HG03060 (cell line): ENCODE data around the gene UMODL1.
A peak's percentile ranks its signal among the peaks of the same experiment; 100 is the strongest.
"Not testable (repeated sequence)": the region's sequence is repeated elsewhere in the genome, so short reads cannot be mapped to it uniquely, and the experiment has no call there.

Experiments used
- ATAC-seq: cut with Tn5 transposase; IDR thresholded peaks from one replicate; pipeline ENCODE4 v1.9.1; 2021; ENCODE audit warnings: low read depth, moderate number of reproducible peaks; ENCODE audit not compliant: unreplicated experiment

The UMODL1 gene

DNA sequence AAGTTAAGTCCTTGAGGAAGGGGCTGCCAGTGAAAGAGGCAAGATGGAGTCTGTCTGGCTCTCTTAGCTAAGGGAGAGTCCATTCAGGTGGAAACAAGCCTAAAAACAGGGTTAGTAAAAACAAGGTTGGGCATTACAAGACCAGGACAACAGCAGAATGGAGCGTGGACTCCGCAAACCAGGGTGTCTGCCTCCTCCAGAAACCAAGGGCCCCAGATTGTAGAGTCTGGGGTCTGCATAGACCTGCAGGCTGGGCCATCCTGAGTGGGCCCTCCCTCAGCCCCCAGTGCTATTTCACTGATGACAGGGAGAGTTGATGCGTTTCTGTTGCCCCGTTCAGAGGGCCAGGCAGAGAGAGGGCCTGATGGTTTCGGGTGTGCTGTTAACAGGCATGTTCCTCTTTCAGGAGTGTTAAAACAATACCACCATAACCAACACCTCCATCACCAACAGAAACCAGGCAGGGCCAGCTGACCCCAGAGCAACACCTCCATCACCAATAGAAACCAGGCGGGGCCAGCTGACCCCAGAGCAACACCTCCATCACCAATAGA is 6.6 kb downstream of the UMODL1 start:
- peak; percentile 84 for ATAC-seq

DNA sequence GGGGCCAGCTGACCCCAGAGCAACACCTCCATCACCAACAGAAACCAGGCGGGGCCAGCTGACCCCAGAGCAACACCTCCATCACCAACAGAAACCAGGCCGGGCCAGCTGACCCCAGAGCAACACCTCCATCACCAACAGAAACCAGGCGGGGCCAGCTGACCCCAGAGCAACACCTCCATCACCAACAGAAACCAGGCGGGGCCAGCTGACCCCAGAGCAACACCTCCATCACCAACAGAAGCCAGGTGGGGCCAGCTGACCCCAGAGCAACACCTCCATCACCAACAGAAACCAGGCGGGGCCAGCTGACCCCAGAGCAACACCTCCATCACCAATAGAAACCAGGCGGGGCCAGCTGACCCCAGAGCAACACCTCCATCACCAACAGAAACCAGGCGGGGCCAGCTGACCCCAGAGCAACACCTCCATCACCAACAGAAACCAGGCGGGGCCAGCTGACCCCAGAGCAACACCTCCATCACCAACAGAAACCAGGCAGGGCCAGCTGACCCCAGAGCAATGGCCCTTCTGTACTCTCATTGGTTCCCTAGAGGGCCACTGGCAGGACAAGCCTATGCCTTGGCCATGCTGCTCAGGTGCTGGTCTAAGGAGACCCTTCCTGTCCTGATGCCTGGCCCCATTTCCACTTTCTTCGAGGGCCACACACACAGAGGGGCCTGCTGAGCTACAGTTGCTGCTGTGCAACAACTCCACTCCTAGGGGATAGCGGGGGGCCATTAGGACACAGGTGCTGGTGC is 7.3 kb downstream of the UMODL1 start:
- not testable (repeated sequence) for ATAC-seq

DNA sequence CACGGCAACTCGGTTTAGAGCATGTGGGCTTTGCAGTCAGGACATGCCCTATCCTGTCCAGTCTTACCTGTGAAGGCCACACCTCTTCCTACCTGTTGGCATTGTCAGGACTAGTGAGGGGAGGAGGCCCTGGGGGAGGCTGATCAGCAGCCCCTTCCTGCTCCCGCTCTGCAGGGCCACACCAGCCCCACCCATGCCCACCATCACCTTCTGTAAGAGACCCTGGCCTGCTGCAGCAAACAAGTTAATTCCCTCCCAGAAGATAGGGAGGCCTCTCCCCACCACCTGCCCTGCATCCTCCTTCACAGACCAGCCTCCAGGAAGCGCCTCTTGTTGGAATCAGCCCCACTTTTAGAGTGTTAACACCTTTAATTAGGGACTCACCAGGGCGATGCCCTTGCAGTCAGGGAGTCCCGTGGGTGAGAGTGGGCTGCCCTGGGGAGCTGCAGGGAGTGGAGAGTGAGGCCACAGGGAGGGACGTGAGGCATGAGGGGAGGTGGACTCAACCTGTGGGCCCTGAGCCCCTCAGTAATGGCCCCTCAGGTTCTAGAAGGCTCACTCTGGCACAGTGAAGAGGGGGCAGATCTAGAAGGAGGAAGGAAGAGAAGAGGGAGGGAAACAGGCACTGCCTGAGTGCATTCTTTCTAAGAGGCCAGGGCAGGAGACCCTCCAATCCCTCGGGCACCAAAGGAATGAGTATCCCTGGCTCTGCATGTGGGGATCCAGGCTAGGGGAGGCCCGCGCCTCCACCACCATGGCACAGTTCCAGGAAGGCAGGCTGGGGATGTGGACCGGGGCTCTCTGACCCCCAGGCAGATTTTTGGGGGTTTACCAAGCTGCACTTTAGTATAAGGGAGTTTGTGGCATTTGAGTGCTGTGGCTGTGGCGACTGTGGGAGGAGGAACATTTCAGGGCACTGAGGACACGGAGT is 8.2 kb downstream of the UMODL1 start:
- no peak for ATAC-seq

GRCh38 chr21:42079939-42080787 is 9.0 kb downstream of the UMODL1 start:
- no peak for ATAC-seq

DNA sequence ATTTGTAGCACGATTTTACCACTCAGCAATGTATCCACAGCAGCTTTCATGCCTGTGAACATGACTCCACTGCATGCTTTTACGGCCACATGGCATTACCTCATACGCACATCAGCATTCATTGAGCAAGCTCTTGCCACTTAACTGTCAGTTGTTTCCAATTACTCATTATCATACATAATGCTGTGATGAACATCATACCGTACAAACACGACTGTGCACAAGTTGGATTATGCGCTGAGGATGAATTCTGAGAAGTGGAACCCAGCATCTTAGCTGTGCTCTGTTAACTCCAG is 9.6 kb downstream of the UMODL1 start:
- no peak for ATAC-seq

DNA sequence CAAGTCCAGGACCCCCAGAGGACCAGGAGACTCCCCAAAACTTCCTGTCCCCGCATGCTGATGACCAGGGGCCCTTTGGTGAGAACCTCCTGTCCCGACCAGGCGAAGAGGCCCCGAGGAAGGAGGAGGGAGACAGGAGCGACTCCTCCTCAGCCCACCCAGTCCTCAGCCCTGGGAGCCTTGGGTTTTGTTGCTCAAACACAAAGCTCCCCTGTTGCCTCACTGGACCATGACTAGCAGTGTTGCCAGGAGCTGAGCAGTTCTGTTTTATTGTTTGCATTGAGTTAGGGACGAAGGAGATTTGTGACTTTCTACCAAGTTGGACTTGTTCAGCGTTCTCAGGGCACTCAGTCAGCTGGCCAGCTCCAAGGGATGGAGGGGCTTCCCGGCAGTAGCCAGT is 10.0 kb downstream of the UMODL1 start:
- no peak for ATAC-seq

DNA sequence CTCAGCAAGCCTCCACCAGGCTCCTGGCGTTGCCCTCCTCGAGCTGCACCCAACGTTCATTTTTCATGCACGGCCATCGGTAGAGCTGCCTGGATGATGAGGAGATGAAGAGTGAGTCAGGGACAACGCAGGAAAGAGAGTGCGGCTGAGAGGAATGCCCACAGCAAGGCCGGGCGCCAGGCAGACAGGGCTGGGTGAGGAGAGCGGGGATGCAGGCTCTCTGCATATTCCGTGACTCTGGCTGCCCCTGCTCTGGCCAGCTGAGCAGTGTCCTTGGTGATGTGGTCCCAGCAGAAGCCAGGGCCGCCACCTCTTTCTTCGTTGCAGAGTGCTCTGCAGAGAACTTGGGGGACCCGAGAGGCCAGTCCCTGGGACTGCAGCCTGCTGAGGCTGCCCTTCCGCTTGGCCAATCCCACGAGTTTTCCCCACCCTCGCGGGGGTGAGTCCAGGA is 10.8 kb downstream of the UMODL1 start:
- no peak for ATAC-seq

- ATAC-seq = no peak
These were observed 11.6 kb downstream of the UMODL1 start for GRCh38 chr21:42082501-42083360.

DNA sequence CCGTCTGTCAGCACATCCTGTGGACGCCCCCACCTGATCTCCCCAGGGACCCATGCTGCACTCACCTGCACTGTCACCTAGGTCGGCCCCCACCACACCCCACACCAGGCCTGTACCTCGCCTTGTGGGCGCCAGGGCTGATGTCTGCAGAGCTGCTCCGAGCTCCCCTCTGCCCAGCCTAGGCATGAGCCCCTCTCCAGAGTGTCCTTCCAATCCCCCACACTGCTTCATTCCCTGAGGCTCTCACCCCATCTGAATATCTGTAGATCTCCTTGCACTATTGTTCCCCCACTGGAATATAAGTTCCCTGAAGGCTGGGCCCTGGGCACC is 12.2 kb downstream of the UMODL1 start:
- ATAC-seq = no peak

GRCh38 chr21:42084079-42084478 is 13.0 kb downstream of the UMODL1 start:
- ATAC-seq = no peak

GRCh38 chr21:42085246-42086077 is 14.3 kb downstream of the UMODL1 start:
- ATAC-seq = no peak

DNA sequence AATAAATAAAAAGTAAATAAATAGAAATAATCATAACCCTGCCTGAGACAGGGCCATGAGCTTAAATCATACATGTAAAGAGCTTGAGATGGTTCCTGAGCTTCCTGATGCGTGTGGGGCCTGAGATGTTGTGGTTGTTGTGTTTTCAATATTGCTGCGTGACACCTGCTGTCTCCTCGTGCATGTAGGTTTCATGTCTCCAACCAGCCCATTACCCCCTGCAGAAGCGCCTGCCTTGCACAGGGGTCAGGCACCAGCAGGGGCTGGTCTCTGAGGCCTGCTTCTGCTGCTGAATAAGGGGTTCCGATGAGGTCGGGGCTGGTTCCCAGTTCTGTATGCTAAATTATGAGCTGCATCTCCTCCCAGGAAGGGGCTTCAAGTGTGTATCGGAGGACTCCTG is 15.9 kb downstream of the UMODL1 start:
- no peak for ATAC-seq

- no peak for ATAC-seq
These were observed 17.0 kb downstream of the UMODL1 start for GRCh38 chr21:42088148-42088547.

DNA sequence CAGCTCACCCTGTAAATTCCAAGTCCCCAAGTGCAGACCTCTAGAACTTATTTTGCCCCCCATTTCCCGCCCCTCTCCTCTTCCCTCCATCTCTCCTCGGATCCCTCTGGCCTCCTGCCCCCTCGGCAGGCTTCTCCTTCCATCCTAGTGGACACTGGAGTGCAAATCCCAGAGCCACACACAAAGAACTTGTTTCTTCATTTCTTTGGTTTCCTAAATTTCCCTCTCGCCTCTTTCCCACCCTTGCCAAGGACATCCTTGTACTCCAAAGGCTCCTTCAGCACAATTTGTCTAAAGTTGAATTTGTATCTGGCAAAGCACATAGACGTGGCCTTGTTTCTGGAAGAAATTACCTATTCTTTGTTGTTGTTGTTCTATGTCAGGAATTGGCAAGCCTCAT is 17.5 kb downstream of the UMODL1 start:
- ATAC-seq = no peak

GRCh38 chr21:42089093-42089631 is 18.0 kb downstream of the UMODL1 start:
- no peak for ATAC-seq

DNA sequence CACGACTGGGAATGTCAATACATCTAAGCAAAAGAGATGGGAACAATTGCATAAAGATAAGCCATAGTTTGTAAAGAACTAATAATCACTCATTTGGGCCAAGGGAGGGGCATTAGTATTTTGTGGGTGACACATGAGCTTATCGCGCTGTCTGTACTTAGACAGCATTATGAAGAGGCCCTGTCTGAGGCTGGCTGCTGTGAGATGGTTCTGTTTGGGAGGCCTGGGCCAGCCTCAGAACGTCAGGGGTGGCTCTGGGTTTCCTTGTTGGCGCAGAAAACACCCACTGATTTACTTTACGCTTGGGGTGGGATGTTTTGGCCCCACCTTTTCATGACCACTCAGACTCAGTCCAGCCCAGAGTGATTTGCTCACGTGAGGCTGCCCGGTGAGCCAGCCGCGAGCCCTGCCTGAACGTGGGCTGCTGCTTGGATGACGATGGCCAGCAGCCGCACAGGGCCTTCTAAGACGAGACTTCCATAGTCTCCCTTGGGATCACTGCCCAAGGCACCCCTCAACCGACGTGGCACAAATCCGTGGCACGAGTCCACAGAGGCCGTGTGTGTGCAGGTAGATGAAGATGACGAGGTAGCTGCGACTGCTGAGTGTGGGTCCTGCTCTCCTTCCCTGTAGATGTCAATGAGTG is 18.7 kb downstream of the UMODL1 start:
- ATAC-seq = no peak

GRCh38 chr21:42091899-42092508 is 20.9 kb downstream of the UMODL1 start:
- ATAC-seq = no peak

DNA sequence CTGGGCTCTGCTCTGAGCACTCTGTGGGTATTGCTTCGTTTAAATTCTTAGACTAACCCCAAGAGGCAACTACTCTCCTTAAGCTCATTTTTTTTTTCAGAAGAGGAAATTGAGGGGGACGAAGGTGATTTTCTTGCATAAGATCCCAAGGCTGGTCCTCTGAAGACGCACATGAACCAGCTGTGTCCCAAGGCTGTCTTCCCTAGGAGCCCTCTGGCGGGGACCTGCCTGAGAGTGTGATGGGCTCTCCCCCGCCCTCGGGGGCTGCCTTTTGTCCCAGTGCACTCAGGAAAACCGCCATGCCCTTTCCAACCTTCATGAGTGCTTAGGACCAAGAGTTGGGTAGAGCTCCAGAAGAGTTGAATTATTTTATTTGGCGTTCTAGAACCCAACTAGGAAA is 21.7 kb downstream of the UMODL1 start:
- no peak for ATAC-seq
